K562 (cell line): ENCODE data around the gene WDR55. TPM values are rescaled to one million over a fixed set of nuclear protein-coding genes. Genes with fewer than 3 reads are reported as not detected.

Experiments
- ATAC-seq: fragments of 200-7000 bp; cut with Tn5 transposase; 3 replicates; pipeline ENCODE4 v1.9.1; 2020; ENCODE audit warnings: moderate library complexity
- BruUV-seq: library from RNA; stranded (reverse); fragments of 400-500 nt; replicated peaks from 2 replicates; lab custom pipeline; 2021; lab: Mats Ljungman, UMichigan
- CTCF ChIA-PET: fragments of 300-600 bp; formaldehyde crosslinking; extraction: SDS; loops from one replicate; lab custom pipeline; 2021; ENCODE audit warnings: low intra/inter-chr PET ratio; lab: Yijun Ruan, JAX
- POLR2A ChIA-PET: fragments of 300-600, 350-650 bp; sonication (Branson Sonifier 250); formaldehyde crosslinking; extraction: SDS; loops from one replicate; lab custom pipeline; 2021; ENCODE audit warnings: antibody characterized with exemption, inconsistent platforms; lab: Yijun Ruan, JAX
- DNase-seq, 4 experiments: peaks; one replicate each; pipeline versions ENCODE4 v3.0.0 to v3.0.0-alpha.2; 2011 to 2018; ENCODE audit warnings: low spot score in 3 of 4, mixed read lengths in 3 of 4; ENCODE audit errors: extremely low read depth in 1 of 4
- FAIRE-seq: peaks from 2 replicates; lab custom pipeline; 2011; peaks lifted over from hg19 to GRCh38; lab: Jason Lieb, UNC
- H2AFZ ChIP-seq: 2 replicates; pipeline ENCODE4 v1.6.0; 2011; ENCODE audit warnings: low read depth, low read length, control low read depth, inconsistent platforms
- H3K27ac ChIP-seq: fragments of 200-600 bp; 3 replicates; pipeline ENCODE4 v1.8.0; 2011; ENCODE audit warnings: low read depth, mild to moderate bottlenecking, control low read depth, inconsistent platforms, low read length, moderate library complexity, mixed read lengths; ENCODE audit errors: extremely low read depth
- H3K27me3 ChIP-seq, 2 experiments: fragments of 300-600 bp in 1 of 2; 2 replicates in 1 of 2; 3 replicates in 1 of 2; pipeline versions ENCODE4 v1.6.0 to v1.8.0; 2011; ENCODE audit warnings: inconsistent platforms in 2 of 2, low read length in 2 of 2, mild to moderate bottlenecking in 1 of 2, mixed read lengths in 1 of 2, moderate library complexity in 1 of 2; ENCODE audit not compliant: control insufficient read depth in 2 of 2, insufficient read depth in 2 of 2
- H3K36me3 ChIP-seq: fragments of 300-600 bp; 3 replicates; pipeline ENCODE4 v1.8.0; 2011; ENCODE audit warnings: mild to moderate bottlenecking, low read length, inconsistent platforms; ENCODE audit not compliant: control insufficient read depth, insufficient read depth
- H3K4me1 ChIP-seq, 2 experiments: fragments of 200-600 bp in 1 of 2; replicated peaks in 1 of 2; 2 replicates in 1 of 2; 3 replicates in 1 of 2; pipeline versions ENCODE4 v1.5.1 to v1.8.0; 2011; ENCODE audit warnings: inconsistent platforms in 2 of 2, low read length in 2 of 2, mild to moderate bottlenecking in 1 of 2, mixed read lengths in 1 of 2, moderate library complexity in 1 of 2; ENCODE audit not compliant: control insufficient read depth in 2 of 2, insufficient read depth in 2 of 2
- H3K4me2 ChIP-seq: 2 replicates; pipeline ENCODE4 v1.6.1; 2011; ENCODE audit warnings: low read length, control low read depth, inconsistent platforms, mixed read lengths; ENCODE audit not compliant: insufficient read depth
- H3K4me3 ChIP-seq: fragments of 200-600 bp; sonication (generic), shearing (Covaris generic); 2 replicates; pipeline ENCODE4 v1.5.1; 2016; ENCODE audit warnings: control low read depth, inconsistent platforms
- H3K79me2 ChIP-seq: fragments of 200-600 bp; 3 replicates; pipeline ENCODE4 v1.8.0; 2011; ENCODE audit warnings: low read length, inconsistent platforms; ENCODE audit not compliant: control insufficient read depth, insufficient read depth
- H3K9ac ChIP-seq, 2 experiments: 2 replicates each; pipeline versions ENCODE4 v1.6.0 to v1.6.1; 2011; ENCODE audit warnings: low read depth in 2 of 2, low read length in 2 of 2, control low read depth in 1 of 2, inconsistent platforms in 1 of 2, mild to moderate bottlenecking in 1 of 2, mixed read lengths in 1 of 2; ENCODE audit not compliant: insufficient read depth in 1 of 2
- H3K9me1 ChIP-seq: one replicate; pipeline ENCODE4 v1.6.0; 2011; ENCODE audit warnings: inconsistent platforms, mild to moderate bottlenecking, low read length, moderate library complexity; ENCODE audit not compliant: control insufficient read depth, insufficient read depth
- H3K9me3 ChIP-seq: replicated peaks from 2 replicates; pipeline ENCODE4 v1.5.1; 2011; ENCODE audit warnings: low read depth, low read length, inconsistent platforms; ENCODE audit not compliant: control insufficient read depth, insufficient read depth
- H4K20me1 ChIP-seq: replicated peaks from 2 replicates; pipeline ENCODE4 v1.6.1; 2011; ENCODE audit warnings: low read length, inconsistent platforms, mixed read lengths; ENCODE audit not compliant: control insufficient read depth, insufficient read depth
- FOXP4 ChIP-seq: sonication (generic); formaldehyde crosslinking; IDR thresholded peaks from 2 replicates; pipeline ENCODE4 v1.8.0; 2022; ENCODE audit warnings: mild to moderate bottlenecking, missing genetic modification reagents, borderline replicate concordance
- KDM1A ChIP-seq, 2 experiments: fragments of 450-650 bp; IDR thresholded peaks; 2 replicates each; pipeline ENCODE4 v1.6.1; 2016; ENCODE audit warnings: mild to moderate bottlenecking in 2 of 2
- KLF16 ChIP-seq: IDR thresholded peaks from 2 replicates; pipeline ENCODE4 v1.6.1; 2016; ENCODE audit warnings: antibody characterized with exemption
- MBD1 ChIP-seq: fragments of 250-450 bp; sonication (Bioruptor Pico); IDR thresholded peaks from 2 replicates; pipeline ENCODE4 v1.8.0; 2022; ENCODE audit warnings: inconsistent platforms
- MCM5 ChIP-seq: fragments of 450-650 bp; IDR thresholded peaks from 2 replicates; pipeline ENCODE4 v1.6.1; 2016; ENCODE audit warnings: low read depth
- POLR2G ChIP-seq: fragments of 200-400 bp; formaldehyde crosslinking; IDR thresholded peaks from 2 replicates; pipeline ENCODE4 v1.6.1; 2017; ENCODE audit warnings: low read depth, mild to moderate bottlenecking, antibody characterized with exemption, low read length, moderate library complexity
- RBFOX2 ChIP-seq: fragments of 200-400 bp; formaldehyde crosslinking; IDR thresholded peaks from 2 replicates; pipeline ENCODE4 v1.6.1; 2017; ENCODE audit warnings: low read depth, mild to moderate bottlenecking, low read length, moderate library complexity
- ZFX ChIP-seq: sonication (generic); formaldehyde crosslinking; IDR thresholded peaks from 2 replicates; pipeline ENCODE4 v1.8.0; 2022; ENCODE audit warnings: mild to moderate bottlenecking, missing genetic modification reagents, moderate library complexity
- WGBS: fragments of 100-300 bp; shearing (Covaris generic); methylation state at CpG from one replicate; pipeline ENCODE4 v1.1.6; 2016; ENCODE audit warnings: low coverage, mixed read lengths; ENCODE audit not compliant: insufficient coverage; ENCODE audit errors: missing lambda C conversion rate; 5-methylcytosine and 5-hydroxymethylcytosine counted together
- in situ Hi-C: fragments of 300-500 bp; cut with MboI; formaldehyde crosslinking; loops from 4 replicates; pipeline ENCODE4 v1.15.0; 2018; ENCODE audit warnings: inconsistent platforms, mixed read lengths
- intact Hi-C: fragments of 100-400 bp; cut with micrococcal nuclease; formaldehyde crosslinking; loops from 2 replicates; pipeline ENCODE4 v1.14.2; 2022
- polyA plus RNA-seq, 8 experiments: library from polyadenylated mRNA; depleted of rRNA in 4 of 8; stranded (reverse) in 5 of 8; unstranded in 3 of 8; fragments of >200 nt; fragmentation: Nextera tagmentation in 2 of 8; fragmentation: Illumina TruSeq in 1 of 8; extraction: Ambion mirVana in 2 of 8; extraction: Trizol in 1 of 8; gene quantifications; 2 replicates each; pipeline versions ENCODE4 v1.2.1 to v1.2.3, GENCODE V29; 2011 to 2014; ENCODE audit warnings: inconsistent platforms in 1 of 8, missing spikeins in 1 of 8
- total RNA-seq, 7 experiments: library from RNA; depleted of rRNA in 6 of 7; stranded (reverse); fragments of >200 nt in 6 of 7; fragmentation: Illumina TruSeq in 2 of 7; extraction: Trizol in 2 of 7; gene quantifications; 2 replicates each; pipeline versions ENCODE4 v1.2.1 to v1.2.3, GENCODE V29; 2011 to 2021; ENCODE audit warnings: low replicate concordance in 1 of 7

Gene WDR55
- total and polyA plus RNA-seq, 9 of the 15 experiments (the other 6 are each of a cell fraction or from before 2014, with no cell fraction given): 5.2 to 45.0 (median 29.3) TPM

GRCh38 chr5:140639148-140639981 lies 25.3 kb upstream of the WDR55 start, which contains the start of gene TMCO6 (continued):
- no peak for TF ChIP-seq MBD1 (CRISPR knock-in tag)
- no peak for TF ChIP-seq FOXP4 (CRISPR knock-in tag)
- no peak for TF ChIP-seq MCM5
- TF ChIP-seq KLF16: no peak
- TF ChIP-seq, all 486 proteins: peak for 145

- Histone ChIP-seq H3K9ac (peak overlapping the region in 1 of 2 experiments; percentile 64; a peak in 2 of 4 replicates), H3K27me3 (no peaks in the 10 kb centered on the region; a peak in 1 of 5 replicates), H3K4me2 (no peak overlapping the region), H3K4me3 (no peak overlapping the region), H3K79me2 (peaks cover 45% of the 10 kb centered on the region), H3K27ac (no peak overlapping the region), H4K20me1 (no peaks in the 10 kb centered on the region; the same call in 1 of the 2 replicates), H3K4me1 (peaks cover 10 to 20% of the 10 kb centered on the region in 2 experiments; a peak in 4 of 5 replicates), H2AFZ (no peak overlapping the region), H3K36me3 (peaks cover 58% of the 10 kb centered on the region), H3K9me3 (no peaks in the 10 kb centered on the region), H3K9me1 (no peaks in the 10 kb centered on the region)
- ChIA-PET POLR2A (interaction anchor here (0.7 to 1.9 kb wide), 8 partner anchors 11 to 283 kb away, joined by 3 to 10 read pairs (median 4); partner anchors contain the start of genes EIF4EBP3, HARS1, HARS2 and ZMAT2), CTCF (no interaction called here)
- WGBS: 92% methylated on average over 6 of the region's 8 CpGs
- no peak for FAIRE-seq
- in situ Hi-C loops (loop anchor here (5.0 kb wide), 1 partner anchor 74 kb away; no protein-coding TSS in a partner anchor), intact Hi-C loops (no loop called here)
- no peak for ATAC-seq
- no peak for DNase-seq
- TF ChIP-seq KDM1A (IDR thresholded peaks at IDR 0.05): no peak
- TF ChIP-seq RBFOX2: peak; percentile 36; the same call in 1 of the 2 replicates
- TF ChIP-seq POLR2G: peak; percentile 32; the same call in 1 of the 2 replicates
- TF ChIP-seq ZFX (CRISPR knock-in tag): no peak
- no TSS peak for BruUV-seq
Measured at GRCh38 chr5:140641716-140642115, 23.0 kb upstream of the WDR55 start.
